Caco-2 (cell line): ENCODE data around the gene CTU1. TPM values are rescaled to one million over a fixed set of nuclear protein-coding genes. Genes with fewer than 3 reads are reported as not detected.

Experiments used
- BruUV-seq: library from RNA; stranded (reverse); fragments of 400-500 nt; replicated peaks from 2 replicates; lab custom pipeline; 2021; lab: Mats Ljungman, UMichigan
- CTCF ChIA-PET: fragments of 300-600 bp; sonication (Branson Sonifier 250); formaldehyde crosslinking; loops from one replicate; lab custom pipeline; 2022; ENCODE audit warnings: antibody characterized with exemption; lab: Charles Lee
- POLR2A ChIA-PET: fragments of 300-600 bp; sonication (Branson Sonifier 250); formaldehyde crosslinking; loops from one replicate; lab custom pipeline; 2022; ENCODE audit warnings: antibody characterized with exemption; lab: Charles Lee
- DNase-seq, 2 experiments: peaks; one replicate each; pipeline versions ENCODE4 v3.0.0 to v3.0.0-alpha.2; 2020 to 2022
- H3K27me3 ChIP-seq: replicated peaks from 2 replicates; pipeline ENCODE4 v1.6.0; 2011; ENCODE audit warnings: low read length; ENCODE audit not compliant: control insufficient read depth, insufficient read depth
- H3K36me3 ChIP-seq: 2 replicates; pipeline ENCODE4 v1.5.1; 2011; ENCODE audit warnings: low read length; ENCODE audit not compliant: control insufficient read depth, insufficient read depth
- H3K4me1 ChIP-seq: fragments of 250-450 bp; sonication (Bioruptor Pico); 2 replicates; pipeline ENCODE4 v1.5.1; 2020; ENCODE audit warnings: mild to moderate bottlenecking
- H3K4me3 ChIP-seq: 2 replicates; pipeline ENCODE4 v1.5.1; 2011; ENCODE audit warnings: low read depth, mild to moderate bottlenecking, control low read depth, low read length
- H3K9me3 ChIP-seq: fragments of 250-450 bp; sonication (Bioruptor Pico); 2 replicates; pipeline ENCODE4 v1.5.1; 2020; ENCODE audit warnings: mild to moderate bottlenecking, moderate library complexity
- H3K27ac Mint-ChIP-seq: one replicate; pipeline ENCODE4 v1.8.0; 2022; ENCODE audit warnings: mixed read lengths; ENCODE audit not compliant: unreplicated experiment
- H3K27me3 Mint-ChIP-seq: one replicate; pipeline ENCODE4 v1.8.0; 2022; ENCODE audit warnings: mixed read lengths; ENCODE audit not compliant: insufficient read depth, unreplicated experiment
- H3K36me3 Mint-ChIP-seq: one replicate; pipeline ENCODE4 v1.8.0; 2022; ENCODE audit warnings: mild to moderate bottlenecking, mixed read lengths; ENCODE audit not compliant: insufficient read depth, unreplicated experiment
- H3K4me1 Mint-ChIP-seq: one replicate; pipeline ENCODE4 v1.8.0; 2022; ENCODE audit warnings: low read depth, mixed read lengths; ENCODE audit not compliant: unreplicated experiment
- H3K4me3 Mint-ChIP-seq: one replicate; pipeline ENCODE4 v1.8.0; 2022; ENCODE audit warnings: mild to moderate bottlenecking, moderate library complexity, mixed read lengths; ENCODE audit not compliant: unreplicated experiment
- H3K9me3 Mint-ChIP-seq: one replicate; pipeline ENCODE4 v1.8.0; 2022; ENCODE audit warnings: mixed read lengths; ENCODE audit not compliant: unreplicated experiment
- CTCF ChIP-seq, 2 experiments: fragments of 200-600 bp in 1 of 2; IDR thresholded peaks; 1 replicate in 1 of 2; 2 replicates in 1 of 2; pipeline versions ENCODE4 v1.5.1 to v1.8.0; 2011 to 2022; ENCODE audit warnings: antibody characterized with exemption in 1 of 2, control low read depth in 1 of 2, inconsistent platforms in 1 of 2, low read depth in 1 of 2, low read length in 1 of 2, mild to moderate bottlenecking in 1 of 2, moderate library complexity in 1 of 2; ENCODE audit not compliant: insufficient read depth in 1 of 2, severe bottlenecking in 1 of 2, unreplicated experiment in 1 of 2
- intact Hi-C: fragments of 100-400 bp; cut with micrococcal nuclease; formaldehyde crosslinking; loops from one replicate; pipeline ENCODE4 v1.10.0; 2022; ENCODE audit not compliant: unreplicated experiment
- total RNA-seq: library from RNA; stranded (reverse); gene quantifications from 2 replicates; pipeline ENCODE4 v1.2.3, GENCODE V29; 2022

The CTU1 gene
- total RNA-seq, 1 experiment from 2014 or later: 8.1 TPM

DNA sequence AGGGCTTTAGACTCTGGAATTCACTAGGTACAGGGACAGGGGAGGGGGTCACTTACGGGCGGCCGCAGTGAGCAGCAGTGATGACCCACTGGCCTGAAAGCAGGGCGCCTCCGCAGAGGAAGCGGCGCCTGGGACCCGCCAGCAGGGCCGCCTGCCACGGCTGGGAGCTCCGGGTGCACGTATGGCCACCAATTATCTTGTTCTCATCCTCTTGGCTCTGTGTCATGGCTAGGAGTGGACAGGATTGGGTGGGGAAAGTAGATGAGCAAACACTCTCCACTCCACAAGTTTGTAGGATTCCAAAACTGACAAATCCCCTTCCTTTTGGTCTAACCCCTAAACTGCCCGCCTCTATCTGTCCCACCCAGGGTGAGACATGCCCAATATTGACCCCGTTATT, 26.7 kb downstream of the CTU1 start:
- no TSS peak for BruUV-seq
- Histone ChIP-seq H3K36me3 (no peaks in the 10 kb centered on the region), H3K4me1 (no peaks in the 10 kb centered on the region), H3K9me3 (no peaks in the 10 kb centered on the region), H3K4me3 (no peak overlapping the region), H3K27me3 (no peaks in the 10 kb centered on the region)
- Mint-ChIP-seq H3K27me3 (peaks cover 23% of the 10 kb centered on the region), H3K36me3 (no peaks in the 10 kb centered on the region), H3K9me3 (no peaks in the 10 kb centered on the region), H3K4me1 (no peaks in the 10 kb centered on the region), H3K4me3 (no peak overlapping the region), H3K27ac (no peak overlapping the region)
- ChIA-PET CTCF (interaction anchor here (0.7 to 1.1 kb wide), 2 partner anchors 15 to 60 kb away, joined by 3 read pairs; no protein-coding TSS in a partner anchor), POLR2A (no interaction called here)
- intact Hi-C loops: no loop called here
- TF ChIP-seq CTCF (IDR thresholded peaks at IDR 0.05; ENCODE audit: insufficient read depth in 1 of 2, low read depth in 1 of 2, low read length in 1 of 2, severe bottlenecking in 1 of 2, unreplicated experiment in 1 of 2): no peak
- no peak for DNase-seq

- H3K27me3 Mint-ChIP-seq: peaks cover 29% of the 10 kb centered on the region
- H3K36me3 Mint-ChIP-seq: no peaks in the 10 kb centered on the region
- H3K4me1 ChIP-seq: no peaks in the 10 kb centered on the region
- intact Hi-C loops: no loop called here
- no peak overlapping the region for H3K4me3 ChIP-seq
- DNase-seq: no peak
- H3K9me3 Mint-ChIP-seq: peaks cover 2% of the 10 kb centered on the region
- no peaks in the 10 kb centered on the region for H3K27me3 ChIP-seq
- H3K4me1 Mint-ChIP-seq: no peaks in the 10 kb centered on the region
- POLR2A ChIA-PET: interaction anchor here (0.7 kb wide), 1 partner anchor 569 kb away, joined by 3 read pairs; no protein-coding TSS in a partner anchor
- TF ChIP-seq CTCF (IDR thresholded peaks at IDR 0.05; ENCODE audit: insufficient read depth in 1 of 2, low read depth in 1 of 2, low read length in 1 of 2, severe bottlenecking in 1 of 2, unreplicated experiment in 1 of 2): no peak
- no peaks in the 10 kb centered on the region for H3K9me3 ChIP-seq
- no peak overlapping the region for H3K4me3 Mint-ChIP-seq
- CTCF ChIA-PET: no interaction called here
- BruUV-seq: no TSS peak
- H3K36me3 ChIP-seq: no peaks in the 10 kb centered on the region
- H3K27ac Mint-ChIP-seq: no peak overlapping the region
Measured at GRCh38 chr19:51079481-51080110, 28.6 kb downstream of the CTU1 start.

GRCh38 chr19:51078731-51079130, 29.5 kb downstream of the CTU1 start:
- Mint-ChIP-seq H3K9me3 (peaks cover 10% of the 10 kb centered on the region), H3K4me1 (no peaks in the 10 kb centered on the region), H3K27me3 (peaks cover 25% of the 10 kb centered on the region), H3K4me3 (no peak overlapping the region), H3K27ac (no peak overlapping the region), H3K36me3 (no peaks in the 10 kb centered on the region)
- H3K36me3 ChIP-seq: no peaks in the 10 kb centered on the region
- ChIA-PET POLR2A (no interaction called here), CTCF (no interaction called here)
- H3K9me3 ChIP-seq: peaks cover 5% of the 10 kb centered on the region; the same call in 1 of the 2 replicates
- H3K4me1 ChIP-seq: no peaks in the 10 kb centered on the region
- BruUV-seq: no TSS peak
- intact Hi-C loops: no loop called here
- no peak for DNase-seq
- H3K27me3 ChIP-seq: no peaks in the 10 kb centered on the region
- H3K4me3 ChIP-seq: no peak overlapping the region
- TF ChIP-seq CTCF (IDR thresholded peaks at IDR 0.05; ENCODE audit: insufficient read depth in 1 of 2, low read depth in 1 of 2, low read length in 1 of 2, severe bottlenecking in 1 of 2, unreplicated experiment in 1 of 2): no peak
